Fibroblast of mammary gland (primary cell): Measurements from ENCODE around the gene GMCL1.
"Not testable (repeated sequence)": the region's sequence is repeated elsewhere in the genome, so short reads cannot be mapped to it uniquely, and the experiment has no call there.

ENCODE experiments used
- DNase-seq: peaks from one replicate; pipeline ENCODE4 v3.0.0-alpha.2; 2010; ENCODE audit warnings: low read depth
- H3K4me3 ChIP-seq: 2 replicates; pipeline ENCODE4 v1.5.1; 2011; ENCODE audit warnings: low read depth, mild to moderate bottlenecking, low read length, moderate library complexity; ENCODE audit not compliant: control insufficient read depth
- CTCF ChIP-seq: conservative IDR thresholded peaks from 2 replicates; pipeline ENCODE4 v1.5.1; 2011; ENCODE audit warnings: low read depth, low read length, inconsistent platforms; ENCODE audit not compliant: control insufficient read depth, insufficient read depth

Gene GMCL1

DNA sequence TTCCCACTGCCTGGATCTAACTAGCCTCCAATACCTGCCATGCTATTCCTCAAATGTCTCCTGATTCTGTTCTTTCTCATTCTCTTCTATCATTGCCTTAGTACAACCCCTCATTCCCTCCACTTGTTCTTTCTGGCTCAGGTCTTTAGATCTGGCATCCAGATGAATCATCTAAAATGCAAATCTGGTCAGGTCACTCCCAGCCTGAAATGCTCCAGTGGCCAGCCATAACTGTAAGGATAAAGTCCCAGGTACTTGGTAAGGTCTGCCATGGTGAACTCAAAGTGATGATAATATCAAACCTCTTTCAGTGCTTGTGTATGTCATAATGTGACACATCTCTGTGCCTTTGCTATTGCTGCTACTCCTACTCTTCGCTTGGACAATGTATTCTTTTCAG is 61.4 kb downstream of the GMCL1 start:
- DNase-seq: no peak
- no peak for TF ChIP-seq CTCF
- no peak overlapping the region for H3K4me3 ChIP-seq

DNA sequence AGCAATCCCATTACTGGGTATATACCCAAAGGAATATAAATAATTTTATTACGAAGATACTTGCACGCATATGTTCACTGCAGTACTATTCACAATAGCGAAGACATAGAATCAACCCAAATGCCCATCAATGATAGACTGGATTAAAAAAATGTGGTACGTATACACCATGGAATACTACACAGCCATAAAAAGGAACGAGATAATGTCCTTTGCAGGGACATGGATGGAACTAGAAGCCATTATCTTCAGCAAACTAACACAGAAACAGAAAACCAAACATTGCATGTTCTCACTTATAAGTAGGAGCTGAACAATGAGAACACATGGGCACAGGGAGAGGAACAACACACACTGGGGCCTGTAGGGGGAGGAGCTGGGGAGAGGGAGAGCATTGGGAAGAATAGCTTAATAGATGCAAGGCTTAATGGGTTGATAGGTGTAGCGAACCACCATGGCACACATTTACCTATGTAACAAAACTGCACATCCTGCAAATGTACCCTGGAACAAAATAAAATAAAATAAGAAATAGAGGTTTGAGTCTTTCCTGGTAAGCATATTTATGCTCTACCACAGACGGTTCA is 63.5 kb downstream of the GMCL1 start:
- DNase-seq, H3K4me3 ChIP-seq: not testable (repeated sequence)
- peak; percentile 1 for TF ChIP-seq CTCF

DNA sequence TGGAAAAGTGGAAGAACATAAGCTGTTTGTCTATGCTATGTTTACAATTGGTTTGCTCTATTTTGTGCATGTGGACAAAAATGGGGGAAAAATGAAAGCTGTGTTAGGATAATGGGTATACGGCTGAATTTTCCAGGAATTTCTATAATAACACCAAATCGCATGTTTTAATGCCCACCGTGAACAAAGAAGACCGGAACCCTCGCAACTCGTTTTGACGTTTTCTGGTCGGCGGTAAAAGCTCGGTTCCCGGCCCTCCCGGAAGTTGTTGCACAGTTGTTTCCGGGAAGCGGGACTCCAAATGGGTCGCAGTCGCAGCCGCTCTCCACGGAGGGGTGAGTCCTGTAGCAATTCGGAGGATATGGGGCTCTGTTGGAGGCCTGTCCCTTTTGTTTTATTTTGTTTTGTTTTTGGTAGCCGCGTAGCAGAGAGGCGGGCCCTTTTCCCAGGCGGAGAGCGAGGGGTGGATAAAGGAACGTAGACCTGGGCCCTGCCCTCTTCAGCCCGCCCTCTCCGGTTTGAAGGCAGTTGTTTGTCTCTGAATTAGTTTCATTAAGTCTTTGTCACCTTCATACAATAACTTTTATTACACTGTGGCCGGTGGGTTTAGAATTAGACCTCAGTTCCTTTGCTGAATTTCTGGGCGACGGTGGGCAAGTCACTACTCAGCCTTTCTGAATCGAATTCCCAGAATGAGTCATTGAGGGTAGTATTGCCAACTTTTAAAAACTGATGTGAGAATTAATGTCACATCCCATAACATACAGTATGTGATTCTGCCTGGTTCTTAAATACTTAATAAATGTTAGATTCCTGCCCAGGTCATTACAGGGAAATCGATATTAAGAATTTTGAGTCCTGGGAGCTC is 64.5 kb downstream of the GMCL1 start, which contains the start of gene SNRNP27:
TSS of gene SNRNP27 (plus strand) at position 273 of the 868 bp plus-strand sequence. CDS start at position 302, 29 bp downstream.
- TF ChIP-seq CTCF: no peak
- peak; percentile 85 for DNase-seq
- peak within 1 kb of the TSS; percentile 85 for H3K4me3 ChIP-seq

- peak overlapping the region; percentile 85 for H3K4me3 ChIP-seq
- not testable (repeated sequence) for DNase-seq
Measured at GRCh38 chr2:69894737-69895136, 65.3 kb downstream of the GMCL1 start.

DNA sequence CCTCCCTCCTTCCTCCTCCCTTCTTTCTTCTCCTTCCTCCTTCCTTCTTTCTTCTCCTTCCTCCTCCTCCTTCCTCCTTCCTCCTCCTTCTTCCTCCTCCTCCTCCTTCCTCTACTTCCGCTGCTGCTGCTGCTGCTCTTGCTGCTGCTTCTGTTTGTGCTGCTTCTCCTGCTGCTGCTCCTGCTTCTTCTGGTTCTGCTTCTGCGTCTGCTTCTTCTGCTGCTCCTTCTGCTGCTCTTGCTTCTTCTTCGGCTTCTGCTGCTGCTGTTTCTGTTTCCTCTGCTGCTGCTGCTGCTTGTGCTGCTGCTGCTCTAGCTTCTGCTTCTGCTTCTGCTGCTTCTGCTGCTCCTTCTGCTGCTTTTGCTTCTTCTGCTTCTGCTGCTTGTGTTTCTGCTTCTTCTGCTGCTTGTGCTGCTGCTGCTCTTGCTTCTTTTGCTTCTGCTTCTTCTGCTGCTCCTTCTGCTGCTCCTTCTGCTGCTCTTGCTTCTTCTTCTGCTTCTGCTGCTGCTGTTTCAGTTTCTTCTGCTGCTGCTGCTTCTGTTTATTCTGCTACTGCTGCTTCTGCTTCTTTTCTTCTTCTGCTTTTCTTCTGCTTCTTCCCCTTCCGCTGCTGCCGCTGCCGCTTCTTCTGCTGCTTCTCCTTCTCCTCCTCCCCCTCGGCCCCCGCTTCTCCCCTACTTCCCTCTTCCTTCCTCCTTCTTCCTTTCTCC is 72.9 kb downstream of the GMCL1 start:
- TF ChIP-seq CTCF: no peak
- DNase-seq: no peak

DNA sequence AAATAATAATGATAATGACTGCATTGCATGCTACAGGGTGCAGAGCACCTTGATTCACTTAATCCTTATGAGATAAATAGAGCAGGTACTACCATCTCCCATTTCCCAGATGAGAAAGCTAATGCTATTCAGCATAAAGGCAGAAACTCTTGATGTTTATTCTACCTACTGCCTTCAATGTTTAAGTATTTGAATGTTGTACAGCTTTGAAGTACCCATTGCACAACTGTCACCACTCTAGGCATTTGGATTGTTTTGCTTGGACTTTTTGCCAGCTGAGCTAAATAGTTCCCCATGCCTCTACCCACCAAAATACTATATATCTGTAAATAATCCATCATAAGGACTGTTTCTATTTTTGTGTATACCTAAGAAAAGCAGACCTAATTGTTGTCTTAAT is 77.8 kb downstream of the GMCL1 start:
- TF ChIP-seq CTCF: no peak

More for the DNA sequence above, 72.9 kb downstream of the GMCL1 start:
- no peak overlapping the region for H3K4me3 ChIP-seq

More for the DNA sequence above, 77.8 kb downstream of the GMCL1 start:
- DNase-seq: no peak
- no peak overlapping the region for H3K4me3 ChIP-seq
